MM.1S (cell line): Measurements from ENCODE around the gene NTRK2.

Experiments
- DNase-seq: peaks from one replicate; pipeline ENCODE4 v3.0.0-alpha.2; 2015
- H2AFZ ChIP-seq: fragments of 300-600 bp; sonication (generic); 2 replicates; pipeline ENCODE4 v1.6.0; 2016; ENCODE audit warnings: antibody characterized with exemption, low read length
- H3F3A ChIP-seq: fragments of 300-600 bp; sonication (generic); 2 replicates; pipeline ENCODE4 v1.6.1; 2016; ENCODE audit warnings: mild to moderate bottlenecking, antibody characterized with exemption, low read length, moderate library complexity, mixed read lengths; ENCODE audit not compliant: insufficient read depth
- H3K27ac ChIP-seq: fragments of 300-600 bp; sonication (generic); 2 replicates; pipeline ENCODE4 v1.5.1; 2016; ENCODE audit warnings: mild to moderate bottlenecking, low read length
- H3K27me3 ChIP-seq: fragments of 300-600 bp; sonication (generic); replicated peaks from 2 replicates; pipeline ENCODE4 v1.6.0; 2016; ENCODE audit warnings: low read length; ENCODE audit not compliant: insufficient read depth
- H3K36me3 ChIP-seq: fragments of 300-600 bp; sonication (generic); replicated peaks from 2 replicates; pipeline ENCODE4 v1.6.1; 2016; ENCODE audit warnings: mild to moderate bottlenecking, low read length, mixed read lengths; ENCODE audit not compliant: insufficient read depth
- H3K4me1 ChIP-seq: fragments of 300-600 bp; sonication (generic); 2 replicates; pipeline ENCODE4 v1.6.1; 2016; ENCODE audit warnings: low read length, mixed read lengths
- H3K4me2 ChIP-seq: fragments of 300-600 bp; sonication (generic); 2 replicates; pipeline ENCODE4 v1.6.0; 2016; ENCODE audit warnings: low read depth, low read length
- H3K4me3 ChIP-seq: fragments of 300-600 bp; sonication (generic); 2 replicates; pipeline ENCODE4 v1.5.1; 2016; ENCODE audit warnings: low read length, mixed read lengths
- H3K79me2 ChIP-seq: fragments of 300-600 bp; sonication (generic); 2 replicates; pipeline ENCODE4 v1.6.1; 2016; ENCODE audit warnings: mixed run types, low read length, mixed read lengths
- H3K9ac ChIP-seq: fragments of 300-600 bp; sonication (generic); 2 replicates; pipeline ENCODE4 v1.6.1; 2016; ENCODE audit warnings: low read length, mixed read lengths
- H3K9me2 ChIP-seq: fragments of 300-600 bp; sonication (generic); replicated peaks from 2 replicates; pipeline ENCODE4 v1.6.1; 2016; ENCODE audit warnings: mild to moderate bottlenecking, low read length, mixed read lengths; ENCODE audit not compliant: insufficient read depth
- H3K9me3 ChIP-seq: fragments of 300-600 bp; sonication (generic); replicated peaks from 2 replicates; pipeline ENCODE4 v1.6.1; 2016; ENCODE audit warnings: mild to moderate bottlenecking, low read length, mixed read lengths; ENCODE audit not compliant: insufficient read depth
- H4K20me1 ChIP-seq: fragments of 300-600 bp; sonication (generic); 2 replicates; pipeline ENCODE4 v1.6.1; 2016; ENCODE audit warnings: mild to moderate bottlenecking, low read length, moderate library complexity, mixed read lengths; ENCODE audit not compliant: insufficient read depth
- CTCF ChIP-seq: fragments of 300-600 bp; sonication (generic); IDR thresholded peaks from 2 replicates; pipeline ENCODE4 v1.5.1; 2016; ENCODE audit warnings: antibody characterized with exemption, low read length, mixed read lengths
- EZH2 ChIP-seq: fragments of 300-600 bp; sonication (generic); optimal IDR thresholded peaks from 2 replicates; pipeline ENCODE3; 2017; ENCODE audit warnings: low read depth, mild to moderate bottlenecking, antibody characterized with exemption, low read length, mixed read lengths
- EZH2phosphoT487 ChIP-seq: fragments of 300-600 bp; sonication (generic); IDR thresholded peaks from 2 replicates; pipeline ENCODE4 v1.6.1; 2018; ENCODE audit warnings: antibody characterized with exemption, low read length

NTRK2 gene

GRCh38 chr9:85021686-85022085 lies 352.2 kb downstream of the NTRK2 start:
- Histone ChIP-seq H3F3A (no peaks in the 10 kb centered on the region), H2AFZ (no peak overlapping the region), H3K79me2 (no peaks in the 10 kb centered on the region), H3K9ac (no peak overlapping the region), H3K36me3 (no peaks in the 10 kb centered on the region), H3K4me2 (no peak overlapping the region), H3K9me3 (no peaks in the 10 kb centered on the region), H3K9me2 (no peaks in the 10 kb centered on the region), H3K4me1 (no peaks in the 10 kb centered on the region), H3K4me3 (no peak overlapping the region), H3K27ac (no peak overlapping the region), H3K27me3 (no peaks in the 10 kb centered on the region), H4K20me1 (no peaks in the 10 kb centered on the region)
- DNase-seq = no peak
- TF ChIP-seq EZH2phosphoT487 = no peak
- no peak for TF ChIP-seq CTCF
- TF ChIP-seq EZH2 = no peak

GRCh38 chr9:85024374-85024773 lies 354.8 kb downstream of the NTRK2 start:
- no peak for TF ChIP-seq EZH2
- no peak for TF ChIP-seq EZH2phosphoT487
- TF ChIP-seq CTCF = no peak
- H3K4me3 ChIP-seq = no peak overlapping the region
- H3K36me3 ChIP-seq = no peaks in the 10 kb centered on the region
- no peaks in the 10 kb centered on the region for H3K9me2 ChIP-seq
- H3K27me3 ChIP-seq = no peaks in the 10 kb centered on the region
- H3K4me1 ChIP-seq = no peaks in the 10 kb centered on the region
- H3K4me2 ChIP-seq = no peak overlapping the region
- DNase-seq = no peak
- no peaks in the 10 kb centered on the region for H3K9me3 ChIP-seq
- H3F3A ChIP-seq = no peaks in the 10 kb centered on the region
- no peaks in the 10 kb centered on the region for H4K20me1 ChIP-seq
- no peak overlapping the region for H2AFZ ChIP-seq
- no peaks in the 10 kb centered on the region for H3K79me2 ChIP-seq
- no peak overlapping the region for H3K9ac ChIP-seq
- H3K27ac ChIP-seq = no peak overlapping the region

GRCh38 chr9:85025638-85026037 lies 356.1 kb downstream of the NTRK2 start:
- no peaks in the 10 kb centered on the region for H3K9me3 ChIP-seq
- no peaks in the 10 kb centered on the region for H3K79me2 ChIP-seq
- no peak overlapping the region for H3K4me3 ChIP-seq
- H3K4me1 ChIP-seq = no peaks in the 10 kb centered on the region
- no peaks in the 10 kb centered on the region for H3K27me3 ChIP-seq
- no peak overlapping the region for H2AFZ ChIP-seq
- no peaks in the 10 kb centered on the region for H3F3A ChIP-seq
- no peaks in the 10 kb centered on the region for H3K9me2 ChIP-seq
- H3K4me2 ChIP-seq = no peak overlapping the region
- no peak overlapping the region for H3K9ac ChIP-seq
- DNase-seq = no peak
- no peak overlapping the region for H3K27ac ChIP-seq
- H4K20me1 ChIP-seq = no peaks in the 10 kb centered on the region
- TF ChIP-seq EZH2phosphoT487 (no peak), CTCF (no peak), EZH2 (no peak)
- H3K36me3 ChIP-seq = no peaks in the 10 kb centered on the region
